H9 (cell line): Measurements from ENCODE around the gene IRX2. TPM values are rescaled to one million over a fixed set of nuclear protein-coding genes. Genes with fewer than 3 reads are reported as not detected.
A peak's percentile ranks its signal among the peaks of the same experiment; 100 is the strongest.

ENCODE experiments used
- DNase-seq: peaks from one replicate; pipeline ENCODE4 v3.0.0-alpha.2; 2017
- H2AFZ ChIP-seq: one replicate; pipeline ENCODE4 v1.6.1; 2013; ENCODE audit warnings: mild to moderate bottlenecking, low read length, control low read depth, moderate library complexity
- H2AK5ac ChIP-seq: 2 replicates; pipeline ENCODE4 v1.6.1; 2013; ENCODE audit warnings: low read length, control low read depth, mixed read lengths; ENCODE audit not compliant: insufficient read length
- H2BK120ac ChIP-seq: one replicate; pipeline ENCODE4 v1.6.1; 2013; ENCODE audit warnings: low read depth, mild to moderate bottlenecking, low read length, control low read depth, inconsistent platforms; ENCODE audit not compliant: poor library complexity, severe bottlenecking
- H2BK12ac ChIP-seq: 2 replicates; pipeline ENCODE4 v1.6.1; 2013; ENCODE audit warnings: low read length, control low read depth, mixed read lengths, low read depth; ENCODE audit not compliant: insufficient read length
- H2BK15ac ChIP-seq: 2 replicates; pipeline ENCODE4 v1.6.1; 2013; ENCODE audit warnings: low read depth, low read length, control low read depth
- H2BK20ac ChIP-seq: one replicate; pipeline ENCODE4 v1.6.1; 2013; ENCODE audit warnings: low read depth, mild to moderate bottlenecking, low read length, control low read depth, inconsistent platforms; ENCODE audit not compliant: poor library complexity, severe bottlenecking
- H2BK5ac ChIP-seq: 2 replicates; pipeline ENCODE4 v1.6.1; 2013; ENCODE audit warnings: low read length, control low read depth, mixed read lengths; ENCODE audit not compliant: insufficient read length
- H3K14ac ChIP-seq: 2 replicates; pipeline ENCODE4 v1.6.1; 2013; ENCODE audit warnings: low read length, control low read depth; ENCODE audit not compliant: insufficient read depth
- H3K18ac ChIP-seq: 2 replicates; pipeline ENCODE4 v1.6.1; 2013; ENCODE audit warnings: low read depth, mild to moderate bottlenecking, mixed read lengths, low read length, control low read depth; ENCODE audit not compliant: insufficient read length
- H3K23ac ChIP-seq: 2 replicates; pipeline ENCODE4 v1.6.1; 2013; ENCODE audit warnings: low read length, control low read depth, mixed read lengths, low read depth; ENCODE audit not compliant: insufficient read length
- H3K23me2 ChIP-seq: 2 replicates; pipeline ENCODE4 v1.6.1; 2013; ENCODE audit warnings: low read depth, mild to moderate bottlenecking, mixed read lengths, low read length, control low read depth; ENCODE audit not compliant: insufficient read length, poor library complexity, severe bottlenecking
- H3K27ac ChIP-seq: 2 replicates; pipeline ENCODE4 v1.5.1; 2013; ENCODE audit warnings: low read length, control low read depth, mixed read lengths, low read depth; ENCODE audit not compliant: insufficient read length
- H3K27me3 ChIP-seq: 2 replicates; pipeline ENCODE4 v1.6.1; 2013; ENCODE audit warnings: low read length, control low read depth, inconsistent platforms; ENCODE audit not compliant: insufficient read depth
- H3K4ac ChIP-seq: 2 replicates; pipeline ENCODE4 v1.6.1; 2013; ENCODE audit warnings: low read depth, mild to moderate bottlenecking, control low read depth, inconsistent platforms, low read length, moderate library complexity
- H3K4me1 ChIP-seq: 2 replicates; pipeline ENCODE4 v1.6.1; 2013; ENCODE audit warnings: low read length, control low read depth, inconsistent platforms; ENCODE audit not compliant: insufficient read depth
- H3K4me2 ChIP-seq: 2 replicates; pipeline ENCODE4 v1.6.1; 2013; ENCODE audit warnings: low read length, control low read depth, mixed read lengths; ENCODE audit not compliant: insufficient read length, insufficient read depth
- H3K56ac ChIP-seq: 2 replicates; pipeline ENCODE4 v1.6.1; 2013; ENCODE audit warnings: low read depth, mild to moderate bottlenecking, mixed read lengths, low read length, control low read depth; ENCODE audit not compliant: insufficient read length
- H3K79me1 ChIP-seq: 2 replicates; pipeline ENCODE4 v1.6.1; 2013; ENCODE audit warnings: low read depth, mild to moderate bottlenecking, moderate library complexity, low read length, control low read depth, inconsistent platforms; ENCODE audit not compliant: insufficient read depth, poor library complexity, severe bottlenecking
- H3K79me2 ChIP-seq: 2 replicates; pipeline ENCODE4 v1.6.1; 2013; ENCODE audit warnings: low read length, control low read depth, inconsistent platforms; ENCODE audit not compliant: insufficient read depth
- H3K9ac ChIP-seq: 2 replicates; pipeline ENCODE4 v1.6.1; 2013; ENCODE audit warnings: low read length, control low read depth, mixed read lengths; ENCODE audit not compliant: insufficient read length; ENCODE audit errors: extremely low read depth
- H3K9me3 ChIP-seq: one replicate; pipeline ENCODE4 v1.6.1; 2013; ENCODE audit warnings: low read depth, low read length, inconsistent platforms; ENCODE audit not compliant: control insufficient read depth
- H3T11ph ChIP-seq: one replicate; pipeline ENCODE4 v1.6.1; 2013; ENCODE audit warnings: mild to moderate bottlenecking, low read length, control low read depth, inconsistent platforms
- H4K20me1 ChIP-seq: one replicate; pipeline ENCODE4 v1.6.1; 2013; ENCODE audit not compliant: control insufficient read depth, insufficient read length, insufficient read depth
- H4K5ac ChIP-seq: 2 replicates; pipeline ENCODE4 v1.6.1; 2013; ENCODE audit warnings: low read depth, mild to moderate bottlenecking, mixed read lengths, low read length, control low read depth; ENCODE audit not compliant: insufficient read length
- H4K8ac ChIP-seq: replicated peaks from 2 replicates; pipeline ENCODE4 v1.6.1; 2013; ENCODE audit warnings: low read length, control low read depth, mixed read lengths, low read depth; ENCODE audit not compliant: insufficient read length
- H4K91ac ChIP-seq: 2 replicates; pipeline ENCODE4 v1.6.1; 2013; ENCODE audit warnings: low read depth, mild to moderate bottlenecking, moderate library complexity, mixed read lengths, low read length, control low read depth; ENCODE audit not compliant: insufficient read length
- H3K27ac Mint-ChIP-seq, 3 experiments: 2 replicates in 2 of 3; 3 replicates in 1 of 3; pipeline ENCODE4 v1.8.0; 2020 to 2021; ENCODE audit warnings: mixed read lengths in 3 of 3, mild to moderate bottlenecking in 1 of 3, moderate library complexity in 1 of 3
- H3K27me3 Mint-ChIP-seq: 2 replicates; pipeline ENCODE4 v1.8.0; 2021; ENCODE audit warnings: low read depth, mild to moderate bottlenecking, moderate library complexity, mixed read lengths
- H3K36me3 Mint-ChIP-seq, 3 experiments: 2 replicates in 2 of 3; 3 replicates in 1 of 3; pipeline ENCODE4 v1.8.0; 2020 to 2021; ENCODE audit warnings: low read depth in 3 of 3, mixed read lengths in 3 of 3; ENCODE audit not compliant: insufficient read depth in 1 of 3
- H3K4me1 Mint-ChIP-seq, 2 experiments: 2 replicates each; pipeline ENCODE4 v1.8.0; 2020; ENCODE audit warnings: mixed read lengths in 2 of 2
- H3K4me3 Mint-ChIP-seq, 2 experiments: 2 replicates in 1 of 2; 3 replicates in 1 of 2; pipeline ENCODE4 v1.8.0; 2020 to 2021; ENCODE audit warnings: mild to moderate bottlenecking in 2 of 2, mixed read lengths in 2 of 2, moderate library complexity in 1 of 2
- H3K9me3 Mint-ChIP-seq, 2 experiments: 2 replicates in 1 of 2; 3 replicates in 1 of 2; pipeline ENCODE4 v1.8.0; 2020; ENCODE audit warnings: mild to moderate bottlenecking in 2 of 2, mixed read lengths in 2 of 2, moderate library complexity in 1 of 2
- CTCF ChIP-seq: fragments of 200-600 bp; sonication (generic); conservative IDR thresholded peaks from 3 replicates; pipeline ENCODE4 v1.8.0; 2021; ENCODE audit warnings: antibody characterized with exemption, mild to moderate bottlenecking
- WGBS: extraction: QIAGEN DNeasy Blood & Tissue Kit; methylation state at CpG from one replicate; pipeline ENCODE4 v1.1.7; 2013; ENCODE audit warnings: missing lambda C conversion rate, low lambda C conversion rate, mixed read lengths; ENCODE audit not compliant: insufficient read length; ENCODE audit errors: extremely low coverage; 5-methylcytosine and 5-hydroxymethylcytosine counted together
- total RNA-seq: library from RNA; stranded (reverse); gene quantifications from 2 replicates; pipeline ENCODE4 v1.2.1, GENCODE V29; 2021

Gene IRX2
- total RNA-seq, 1 experiment from 2014 or later, result 91.6 TPM

DNA sequence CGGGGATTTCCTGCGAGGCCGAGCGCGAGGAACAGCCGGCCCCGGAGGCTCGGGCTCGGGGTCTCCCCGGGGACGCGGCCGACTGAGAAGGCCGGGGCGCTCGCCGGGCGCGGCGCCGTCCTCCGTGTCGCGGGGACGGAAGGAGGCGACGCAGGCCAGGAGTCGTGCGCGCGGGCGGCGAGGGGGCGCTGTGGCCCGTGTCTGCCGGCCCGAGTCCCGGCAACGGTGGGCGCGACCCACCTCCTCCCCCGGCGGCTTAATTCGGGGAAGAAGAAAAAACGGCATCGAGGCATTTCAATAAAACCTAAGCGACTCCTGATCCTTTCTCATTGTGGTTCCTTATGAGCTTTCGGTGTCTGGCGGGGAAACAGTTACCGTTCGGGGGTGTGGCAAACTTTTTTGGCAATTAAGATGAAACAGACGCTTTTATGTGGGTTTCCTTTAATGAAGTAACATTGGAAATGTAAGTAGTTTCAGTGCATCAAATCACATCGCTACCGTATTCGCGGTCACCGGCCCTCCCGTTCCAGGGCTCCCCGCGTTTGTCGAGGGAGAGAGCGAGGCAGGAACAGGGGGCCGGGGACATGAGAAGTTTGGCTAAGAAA is 3.7 kb upstream of the IRX2 start:
- H3K14ac ChIP-seq, result peak overlapping the region; percentile 61; the same call in 1 of the 2 replicates
- no peak overlapping the region for H2BK5ac ChIP-seq
- Mint-ChIP-seq H3K27me3 (peaks cover 70% of the 10 kb centered on the region), H3K4me1 (peaks cover 44 to 55% of the 10 kb centered on the region in 2 experiments), H3K36me3 (peaks cover 2 to 21% (median 8%) of the 10 kb centered on the region in 3 experiments; a peak in 6 of 7 replicates), H3K4me3 (peak overlapping the region; percentile 85 to 98), H3K27ac (no peak overlapping the region), H3K9me3 (peaks cover 2 to 20% of the 10 kb centered on the region in 2 experiments; a peak in 2 of 5 replicates)
- WGBS, result no CpG with 5 or more reads among the region's 63 CpGs
- no peak overlapping the region for H2BK15ac ChIP-seq
- H2BK120ac ChIP-seq, result no peak overlapping the region
- no peak overlapping the region for H3K56ac ChIP-seq
- H3K27me3 ChIP-seq, result peaks cover 40% of the 10 kb centered on the region; the same call in 1 of the 2 replicates
- peaks cover 40% of the 10 kb centered on the region for H3K23me2 ChIP-seq
- no peak overlapping the region for H2BK20ac ChIP-seq
- H3K79me1 ChIP-seq, result no peaks in the 10 kb centered on the region
- H2AFZ ChIP-seq, result no peak overlapping the region
- H3K27ac ChIP-seq, result no peak overlapping the region
- no peaks in the 10 kb centered on the region for H3K79me2 ChIP-seq
- DNase-seq, result no peak
- H4K8ac ChIP-seq, result no peak overlapping the region
- no peak overlapping the region for H3T11ph ChIP-seq
- H4K5ac ChIP-seq, result no peak overlapping the region
- no peak overlapping the region for H2BK12ac ChIP-seq
- H3K23ac ChIP-seq, result no peak overlapping the region
- H3K9ac ChIP-seq, result no peak overlapping the region
- H3K18ac ChIP-seq, result no peak overlapping the region
- TF ChIP-seq CTCF, result peak; percentile 62
- H3K4me1 ChIP-seq, result peaks cover 4% of the 10 kb centered on the region; the same call in 1 of the 2 replicates
- H2AK5ac ChIP-seq, result no peak overlapping the region
- no peaks in the 10 kb centered on the region for H4K20me1 ChIP-seq
- H3K4ac ChIP-seq, result no peak overlapping the region
- H3K4me2 ChIP-seq, result peak overlapping the region; percentile 70
- H3K9me3 ChIP-seq, result no peaks in the 10 kb centered on the region
- no peak overlapping the region for H4K91ac ChIP-seq
